HEK293 (cell line): ENCODE measurements around the gene PARP1.

Experiments
- CTCF ChIA-PET: fragments of 350-600 bp; formaldehyde crosslinking; extraction: SDS; loops from one replicate; lab custom pipeline; 2021; ENCODE audit warnings: antibody characterized with exemption; lab: Yijun Ruan, JAX
- POLR2A ChIA-PET: fragments of 300-600 bp; formaldehyde crosslinking; extraction: SDS; loops from one replicate; lab custom pipeline; 2020; ENCODE audit warnings: antibody characterized with exemption, inconsistent platforms; lab: Yijun Ruan, JAX
- H3K27ac ChIP-seq: fragments of 200-500 bp; sonication (Bioruptor generic); 2 replicates; pipeline ENCODE4 v1.5.1; 2014; ENCODE audit warnings: low read depth, low read length, control low read depth, inconsistent platforms; ENCODE audit errors: extremely low read depth
- H3K36me3 ChIP-seq, 2 experiments: fragments of 200-500 bp in 1 of 2; sonication (Bioruptor generic) in 1 of 2; 1 replicate in 1 of 2; 2 replicates in 1 of 2; pipeline ENCODE4 v1.5.1; 2014 to 2017; ENCODE audit warnings: inconsistent platforms in 2 of 2, low read length in 2 of 2; ENCODE audit not compliant: control insufficient read depth in 2 of 2, insufficient read depth in 1 of 2
- H3K4me1 ChIP-seq: fragments of 200-500 bp; sonication (Bioruptor generic); 2 replicates; pipeline ENCODE4 v1.5.1; 2014; ENCODE audit warnings: mild to moderate bottlenecking, low read length, inconsistent platforms; ENCODE audit not compliant: control insufficient read depth, insufficient read depth
- H3K4me3 ChIP-seq: 2 replicates; pipeline ENCODE4 v1.5.1; 2011; ENCODE audit warnings: low read depth, mild to moderate bottlenecking, control low read depth, low read length, moderate library complexity
- H3K9me3 ChIP-seq: fragments of 200-500 bp; sonication (Bioruptor generic); 2 replicates; pipeline ENCODE4 v1.5.1; 2014; ENCODE audit warnings: low read depth, low read length, inconsistent platforms; ENCODE audit not compliant: control insufficient read depth, insufficient read depth
- BCL11A ChIP-seq: fragments of 450-650 bp; formaldehyde crosslinking; IDR thresholded peaks from 2 replicates; pipeline ENCODE4 v1.5.1; 2016; ENCODE audit warnings: low read depth, missing biosample characterization, missing genetic modification characterization
- BCL11B ChIP-seq: fragments of 450-650 bp; formaldehyde crosslinking; IDR thresholded peaks from 2 replicates; pipeline ENCODE4 v1.5.1; 2016; ENCODE audit warnings: low read depth, missing biosample characterization, missing genetic modification characterization
- ELK4 ChIP-seq: IDR thresholded peaks from 2 replicates; pipeline ENCODE4 v1.6.1; 2011; ENCODE audit warnings: mild to moderate bottlenecking, low read depth, low read length, borderline replicate concordance
- GLI4 ChIP-seq: fragments of 450-650 bp; formaldehyde crosslinking; IDR thresholded peaks from 2 replicates; pipeline ENCODE4 v1.5.1; 2016; ENCODE audit warnings: missing biosample characterization, missing genetic modification characterization
- HIC1 ChIP-seq: fragments of 450-650 bp; formaldehyde crosslinking; IDR thresholded peaks from 2 replicates; pipeline ENCODE4 v1.5.1; 2016; ENCODE audit warnings: missing biosample characterization, missing genetic modification characterization
- KLF10 ChIP-seq: fragments of 450-650 bp; IDR thresholded peaks from 2 replicates; pipeline ENCODE4 v1.5.1; 2018; ENCODE audit warnings: missing biosample characterization, mild to moderate bottlenecking, missing genetic modification characterization
- KLF8 ChIP-seq: fragments of 450-650 bp; formaldehyde crosslinking; IDR thresholded peaks from 2 replicates; pipeline ENCODE4 v1.5.1; 2016; ENCODE audit warnings: missing biosample characterization, missing genetic modification characterization
- WT1 ChIP-seq: fragments of 450-650 bp; formaldehyde crosslinking; IDR thresholded peaks from 2 replicates; pipeline ENCODE4 v1.5.1; 2016; ENCODE audit warnings: missing biosample characterization, missing genetic modification characterization
- YY2 ChIP-seq: fragments of 450-650 bp; formaldehyde crosslinking; IDR thresholded peaks from 2 replicates; pipeline ENCODE4 v1.5.1; 2016; ENCODE audit warnings: missing biosample characterization, missing genetic modification characterization
- ZBTB1 ChIP-seq: fragments of 450-650 bp; formaldehyde crosslinking; IDR thresholded peaks from 2 replicates; pipeline ENCODE4 v1.5.1; 2016; ENCODE audit warnings: missing biosample characterization, missing genetic modification characterization
- ZBTB7A ChIP-seq: fragments of 450-650 bp; formaldehyde crosslinking; IDR thresholded peaks from 2 replicates; pipeline ENCODE4 v1.5.1; 2016; ENCODE audit warnings: low read depth, missing biosample characterization, missing genetic modification characterization
- ZFP37 ChIP-seq: fragments of 450-650 bp; formaldehyde crosslinking; IDR thresholded peaks from 2 replicates; pipeline ENCODE4 v1.5.1; 2016; ENCODE audit warnings: missing biosample characterization, missing genetic modification characterization
- ZNF114 ChIP-seq: fragments of 450-650 bp; formaldehyde crosslinking; IDR thresholded peaks from 2 replicates; pipeline ENCODE4 v1.5.0; 2017; ENCODE audit warnings: missing biosample characterization, missing genetic modification characterization
- ZNF121 ChIP-seq: fragments of 450-650 bp; formaldehyde crosslinking; IDR thresholded peaks from 2 replicates; pipeline ENCODE4 v1.5.1; 2016; ENCODE audit warnings: missing biosample characterization, missing genetic modification characterization
- ZNF132 ChIP-seq: fragments of 450-650 bp; formaldehyde crosslinking; IDR thresholded peaks from 2 replicates; pipeline ENCODE4 v1.5.1; 2017; ENCODE audit warnings: missing biosample characterization, missing genetic modification characterization, borderline replicate concordance
- ZNF37A ChIP-seq: fragments of 450-650 bp; IDR thresholded peaks from 2 replicates; pipeline ENCODE4 v1.5.1; 2018; ENCODE audit warnings: missing biosample characterization, missing genetic modification characterization
- ZNF416 ChIP-seq: fragments of 450-650 bp; formaldehyde crosslinking; IDR thresholded peaks from 2 replicates; pipeline ENCODE4 v1.5.1; 2016; ENCODE audit warnings: missing biosample characterization, missing genetic modification characterization
- ZNF510 ChIP-seq: fragments of 450-650 bp; formaldehyde crosslinking; IDR thresholded peaks from 2 replicates; pipeline ENCODE4 v1.5.1; 2018; ENCODE audit warnings: mild to moderate bottlenecking, missing genetic modification characterization, missing biosample characterization; ENCODE audit not compliant: insufficient replicate concordance
- ZNF549 ChIP-seq: fragments of 450-650 bp; IDR thresholded peaks from 2 replicates; pipeline ENCODE4 v1.5.1; 2018; ENCODE audit warnings: missing biosample characterization, missing genetic modification characterization, mild to moderate bottlenecking, inconsistent platforms, moderate library complexity
- ZNF561 ChIP-seq: fragments of 450-650 bp; IDR thresholded peaks from 2 replicates; pipeline ENCODE4 v1.5.1; 2018; ENCODE audit warnings: missing biosample characterization, missing genetic modification characterization, borderline replicate concordance
- ZNF600 ChIP-seq: fragments of 450-650 bp; formaldehyde crosslinking; IDR thresholded peaks from 2 replicates; pipeline ENCODE4 v1.5.1; 2016; ENCODE audit warnings: missing biosample characterization, missing genetic modification characterization
- ZNF623 ChIP-seq: fragments of 450-650 bp; formaldehyde crosslinking; IDR thresholded peaks from 2 replicates; pipeline ENCODE4 v1.5.1; 2016; ENCODE audit warnings: missing biosample characterization, missing genetic modification characterization
- ZNF624 ChIP-seq: fragments of 450-650 bp; formaldehyde crosslinking; IDR thresholded peaks from 2 replicates; pipeline ENCODE4 v1.5.1; 2017; ENCODE audit warnings: missing biosample characterization, missing genetic modification characterization
- ZNF660 ChIP-seq: fragments of 450-650 bp; IDR thresholded peaks from 2 replicates; pipeline ENCODE4 v1.5.1; 2018; ENCODE audit warnings: missing biosample characterization, mild to moderate bottlenecking, missing genetic modification characterization
- ZNF677 ChIP-seq: fragments of 450-650 bp; IDR thresholded peaks from 2 replicates; pipeline ENCODE4 v1.5.0; 2018; ENCODE audit warnings: missing biosample characterization, mild to moderate bottlenecking, missing genetic modification characterization, moderate library complexity
- ZNF768 ChIP-seq: fragments of 450-650 bp; formaldehyde crosslinking; IDR thresholded peaks from 2 replicates; pipeline ENCODE4 v1.5.1; 2018; ENCODE audit warnings: missing biosample characterization, mild to moderate bottlenecking, missing genetic modification characterization

PARP1 gene

GRCh38 chr1:226449823-226450222 lies 41.9 kb upstream of the PARP1 start:
- no peak for TF ChIP-seq ZNF561 (tag by site-specific recombination)
- no peak for TF ChIP-seq ZBTB1 (tag by site-specific recombination)
- no peak for TF ChIP-seq ZNF660 (tag by site-specific recombination)
- TF ChIP-seq ZNF510 (tag by site-specific recombination): no peak
- H3K9me3 ChIP-seq: no peaks in the 10 kb centered on the region
- no peaks in the 10 kb centered on the region for H3K4me1 ChIP-seq
- ChIA-PET POLR2A (no interaction called here), CTCF (interaction anchor here (1.0 kb wide), 1 partner anchor 27 kb away, joined by 4 read pairs; no protein-coding TSS in a partner anchor)
- no peaks in the 10 kb centered on the region for H3K36me3 ChIP-seq
- no peak overlapping the region for H3K27ac ChIP-seq
- H3K4me3 ChIP-seq: no peak overlapping the region

GRCh38 chr1:226447932-226448665 lies 40.2 kb upstream of the PARP1 start:
- H3K36me3 ChIP-seq: no peaks in the 10 kb centered on the region
- POLR2A ChIA-PET: no interaction called here
- H3K27ac ChIP-seq: no peak overlapping the region
- no peak overlapping the region for H3K4me3 ChIP-seq
- CTCF ChIA-PET: interaction anchor here (0.6 to 4.0 kb wide), 3 partner anchors 10 to 39 kb away, joined by 3 to 33 read pairs (median 5); no protein-coding TSS in a partner anchor
- TF ChIP-seq BCL11A (tag by site-specific recombination) (no peak), ZNF121 (tag by site-specific recombination) (peak; percentile 50; the same call in 1 of the 2 replicates), ZBTB7A (no peak)
- TF ChIP-seq, all 188 proteins: peak for 1
- no peaks in the 10 kb centered on the region for H3K4me1 ChIP-seq
- no peaks in the 10 kb centered on the region for H3K9me3 ChIP-seq

- Histone ChIP-seq H3K4me3 (no peak overlapping the region), H3K4me1 (no peaks in the 10 kb centered on the region), H3K9me3 (no peaks in the 10 kb centered on the region), H3K36me3 (no peaks in the 10 kb centered on the region), H3K27ac (no peak overlapping the region)
- TF ChIP-seq GLI4: no peak
- TF ChIP-seq KLF10 (tag by site-specific recombination): no peak
- no peak for TF ChIP-seq HIC1
- TF ChIP-seq ZNF114 (tag by site-specific recombination): no peak
- TF ChIP-seq ZNF600: no peak
- no peak for TF ChIP-seq ZNF677
- no peak for TF ChIP-seq ZNF510 (tag by site-specific recombination)
- no peak for TF ChIP-seq ZNF623 (tag by site-specific recombination)
- no peak for TF ChIP-seq ZNF37A (tag by site-specific recombination)
- TF ChIP-seq ELK4: no peak
- TF ChIP-seq ZNF624 (tag by site-specific recombination): no peak
- TF ChIP-seq ZFP37 (tag by site-specific recombination): no peak
- no peak for TF ChIP-seq YY2 (tag by site-specific recombination)
- no peak for TF ChIP-seq WT1 (tag by site-specific recombination)
- no peak for TF ChIP-seq BCL11B
- TF ChIP-seq ZNF768 (tag by site-specific recombination): no peak
- no peak for TF ChIP-seq ZNF416 (tag by site-specific recombination)
- no peak for TF ChIP-seq ZNF549
- no peak for TF ChIP-seq ZNF132 (tag by site-specific recombination)
- no peak for TF ChIP-seq KLF8 (tag by site-specific recombination)
- ChIA-PET POLR2A (no interaction called here), CTCF (interaction anchor here (0.7 to 4.0 kb wide), 4 partner anchors 12 to 1931 kb away, joined by 3 to 33 read pairs (median 5); no protein-coding TSS in a partner anchor)
Measured at GRCh38 chr1:226446094-226446493, 38.2 kb upstream of the PARP1 start.
